ENCODE data around the gene IFT43. TPM values are rescaled to one million over a fixed set of nuclear protein-coding genes. Genes with fewer than 3 reads are reported as not detected.

The IFT43 gene
- 13.2 TPM for polyA plus RNA-seq

GRCh38 chr14:75985618-75986438, at the start of gene IFT43:
Gene IFT43, plus strand, starts transcription at chr14:75985763. Its CDS starts 24 bp downstream, at chr14:75985787.
- H3K9me3 Mint-ChIP-seq, result no peaks in the 10 kb centered on the region
- peaks cover 15 to 19% (median 19%) of the 10 kb centered on the region in 3 donors for H3K4me1 Mint-ChIP-seq
- peak within 1 kb of the TSS; percentile 77 to 97 (median 95) for H3K27ac Mint-ChIP-seq
- peak within 1 kb of the TSS; percentile 89 to 96 (median 92) for H3K4me3 Mint-ChIP-seq
- H3K36me3 Mint-ChIP-seq, result no peaks in the 10 kb centered on the region
- no peaks in the 10 kb centered on the region for H3K27me3 Mint-ChIP-seq

- Mint-ChIP-seq H3K4me3 (no peak overlapping the region), H3K9me3 (no peaks in the 10 kb centered on the region), H3K27me3 (no peaks in the 10 kb centered on the region), H3K36me3 (peaks cover 6% of the 10 kb centered on the region), H3K27ac (no peak overlapping the region), H3K4me1 (peaks cover 9 to 13% (median 13%) of the 10 kb centered on the region in 3 donors)
Observed at GRCh38 chr14:75939200-75939599, 46.4 kb upstream of the IFT43 start.

GRCh38 chr14:75941030-75941429, 44.5 kb upstream of the IFT43 start:
- Mint-ChIP-seq H3K4me1 (peaks cover 0 to 3% (median 0%) of the 10 kb centered on the region in 3 donors), H3K36me3 (peaks cover 2% of the 10 kb centered on the region), H3K9me3 (no peaks in the 10 kb centered on the region), H3K27ac (no peak overlapping the region), H3K27me3 (no peaks in the 10 kb centered on the region), H3K4me3 (no peak overlapping the region)

- Mint-ChIP-seq H3K4me1 (no peaks in the 10 kb centered on the region), H3K36me3 (peaks cover 2% of the 10 kb centered on the region), H3K4me3 (no peak overlapping the region), H3K9me3 (no peaks in the 10 kb centered on the region), H3K27me3 (no peaks in the 10 kb centered on the region), H3K27ac (no peak overlapping the region)
Observed at GRCh38 chr14:75944607-75945241, 40.8 kb upstream of the IFT43 start.

- H3K9me3 Mint-ChIP-seq, result no peaks in the 10 kb centered on the region
- no peaks in the 10 kb centered on the region for H3K27me3 Mint-ChIP-seq
- H3K4me1 Mint-ChIP-seq, result no peaks in the 10 kb centered on the region
- H3K27ac Mint-ChIP-seq, result no peak overlapping the region
- peaks cover 4% of the 10 kb centered on the region for H3K36me3 Mint-ChIP-seq
- H3K4me3 Mint-ChIP-seq, result no peak overlapping the region
Observed at GRCh38 chr14:75946785-75947184, 38.8 kb upstream of the IFT43 start.

GRCh38 chr14:75952489-75952888, 33.1 kb upstream of the IFT43 start:
- H3K27ac Mint-ChIP-seq, result no peak overlapping the region
- no peaks in the 10 kb centered on the region for H3K27me3 Mint-ChIP-seq
- H3K36me3 Mint-ChIP-seq, result peaks cover 6% of the 10 kb centered on the region
- peaks cover 0 to 5% (median 0%) of the 10 kb centered on the region in 3 donors for H3K9me3 Mint-ChIP-seq
- no peak overlapping the region for H3K4me3 Mint-ChIP-seq
- H3K4me1 Mint-ChIP-seq, result peaks cover 0 to 4% (median 0%) of the 10 kb centered on the region in 3 donors

GRCh38 chr14:75959031-75959430, 26.5 kb upstream of the IFT43 start:
- no peaks in the 10 kb centered on the region for H3K27me3 Mint-ChIP-seq
- H3K27ac Mint-ChIP-seq, result peak overlapping the region in 1 of 3 donors; percentile 14
- H3K4me1 Mint-ChIP-seq, result peaks cover 19 to 28% (median 26%) of the 10 kb centered on the region in 3 donors
- H3K4me3 Mint-ChIP-seq, result peak overlapping the region in 3 of 4 donors; percentile 2 to 86 (median 63)
- H3K9me3 Mint-ChIP-seq, result no peaks in the 10 kb centered on the region
- H3K36me3 Mint-ChIP-seq, result peaks cover 21% of the 10 kb centered on the region

- H3K36me3 Mint-ChIP-seq, result peaks cover 21% of the 10 kb centered on the region
- H3K4me1 Mint-ChIP-seq, result peaks cover 19 to 28% (median 26%) of the 10 kb centered on the region in 3 donors
- H3K4me3 Mint-ChIP-seq, result peak overlapping the region; percentile 17 to 88 (median 50)
- peak overlapping the region; percentile 34 to 87 (median 78) for H3K27ac Mint-ChIP-seq
- H3K9me3 Mint-ChIP-seq, result no peaks in the 10 kb centered on the region
- H3K27me3 Mint-ChIP-seq, result no peaks in the 10 kb centered on the region
Observed at GRCh38 chr14:75960231-75960630, 25.3 kb upstream of the IFT43 start.

GRCh38 chr14:75961662-75962061, 23.9 kb upstream of the IFT43 start:
- H3K27ac Mint-ChIP-seq, result no peak overlapping the region

GRCh38 chr14:75967866-75968265, 17.7 kb upstream of the IFT43 start:
- Mint-ChIP-seq H3K9me3 (no peaks in the 10 kb centered on the region), H3K4me3 (no peak overlapping the region), H3K27ac (no peak overlapping the region), H3K36me3 (peaks cover 7% of the 10 kb centered on the region), H3K4me1 (peaks cover 0 to 7% (median 0%) of the 10 kb centered on the region in 3 donors), H3K27me3 (no peaks in the 10 kb centered on the region)

More at GRCh38 chr14:75961662-75962061, 23.9 kb upstream of the IFT43 start:
- no peaks in the 10 kb centered on the region for H3K9me3 Mint-ChIP-seq
- peaks cover 25% of the 10 kb centered on the region for H3K36me3 Mint-ChIP-seq
- H3K4me3 Mint-ChIP-seq, result no peak overlapping the region
- peaks cover 19 to 26% (median 24%) of the 10 kb centered on the region in 3 donors for H3K4me1 Mint-ChIP-seq
- H3K27me3 Mint-ChIP-seq, result no peaks in the 10 kb centered on the region

GRCh38 chr14:75968456-75968855, 17.1 kb upstream of the IFT43 start:
- H3K36me3 Mint-ChIP-seq, result peaks cover 9% of the 10 kb centered on the region

GRCh38 chr14:75969126-75969525, 16.4 kb upstream of the IFT43 start:
- Mint-ChIP-seq H3K27me3 (no peaks in the 10 kb centered on the region), H3K4me1 (peaks cover 0 to 7% (median 2%) of the 10 kb centered on the region in 3 donors), H3K4me3 (no peak overlapping the region), H3K27ac (no peak overlapping the region), H3K9me3 (no peaks in the 10 kb centered on the region), H3K36me3 (peaks cover 9% of the 10 kb centered on the region)

More at GRCh38 chr14:75968456-75968855, 17.1 kb upstream of the IFT43 start:
- Mint-ChIP-seq H3K27me3 (no peaks in the 10 kb centered on the region), H3K9me3 (no peaks in the 10 kb centered on the region), H3K4me1 (peaks cover 0 to 7% (median 2%) of the 10 kb centered on the region in 3 donors), H3K4me3 (no peak overlapping the region), H3K27ac (no peak overlapping the region)

GRCh38 chr14:75969891-75970290, 15.7 kb upstream of the IFT43 start:
- peaks cover 0 to 7% (median 2%) of the 10 kb centered on the region in 3 donors for H3K4me1 Mint-ChIP-seq
- H3K27ac Mint-ChIP-seq, result no peak overlapping the region
- no peak overlapping the region for H3K4me3 Mint-ChIP-seq
- no peaks in the 10 kb centered on the region for H3K27me3 Mint-ChIP-seq
- no peaks in the 10 kb centered on the region for H3K9me3 Mint-ChIP-seq
- H3K36me3 Mint-ChIP-seq, result peaks cover 9% of the 10 kb centered on the region

GRCh38 chr14:75970989-75971388, 14.6 kb upstream of the IFT43 start:
- Mint-ChIP-seq H3K36me3 (peaks cover 10% of the 10 kb centered on the region), H3K27ac (no peak overlapping the region)

GRCh38 chr14:75971509-75971908, 14.1 kb upstream of the IFT43 start:
- no peaks in the 10 kb centered on the region for H3K27me3 Mint-ChIP-seq
- no peak overlapping the region for H3K4me3 Mint-ChIP-seq
- H3K36me3 Mint-ChIP-seq, result peaks cover 8% of the 10 kb centered on the region
- H3K27ac Mint-ChIP-seq, result no peak overlapping the region
- H3K9me3 Mint-ChIP-seq, result no peaks in the 10 kb centered on the region
- peaks cover under 1 to 18% (median 4%) of the 10 kb centered on the region in 3 donors for H3K4me1 Mint-ChIP-seq

More at GRCh38 chr14:75970989-75971388, 14.6 kb upstream of the IFT43 start:
- Mint-ChIP-seq H3K27me3 (no peaks in the 10 kb centered on the region), H3K4me3 (no peak overlapping the region), H3K4me1 (peaks cover 0 to 14% (median 2%) of the 10 kb centered on the region in 3 donors), H3K9me3 (no peaks in the 10 kb centered on the region)

All from IgD-negative memory B cell (primary cell).